NCI-H748 treated with DMSO at 0.1 percent for 48 hours (cell line): ENCODE data around the gene SLX4IP.

Experiments used
- DNase-seq: peaks from one replicate; lab custom pipeline; 2025; lab: John Stamatoyannopoulos, UW

SLX4IP gene

GRCh38 chr20:10497283-10497682, 62.2 kb downstream of the SLX4IP start:
- no peak for DNase-seq

GRCh38 chr20:10497791-10498190, 62.7 kb downstream of the SLX4IP start:
- DNase-seq: no peak

GRCh38 chr20:10498200-10498599, 63.1 kb downstream of the SLX4IP start:
- DNase-seq: no peak

- DNase-seq: no peak
These were observed 66.3 kb downstream of the SLX4IP start for GRCh38 chr20:10501402-10501801.

- no peak for DNase-seq
These were observed 67.0 kb downstream of the SLX4IP start for GRCh38 chr20:10502098-10502526.

GRCh38 chr20:10504608-10504993, 69.5 kb downstream of the SLX4IP start:
- DNase-seq: no peak

GRCh38 chr20:10504994-10505730, 70.1 kb downstream of the SLX4IP start:
- no peak for DNase-seq

- no peak for DNase-seq
These were observed 70.7 kb downstream of the SLX4IP start for GRCh38 chr20:10505827-10506226.

- DNase-seq: no peak
These were observed 71.9 kb downstream of the SLX4IP start for GRCh38 chr20:10507052-10507451.

GRCh38 chr20:10508060-10508459, 73.0 kb downstream of the SLX4IP start:
- no peak for DNase-seq

GRCh38 chr20:10508468-10509251, 73.6 kb downstream of the SLX4IP start:
- no peak for DNase-seq

GRCh38 chr20:10509376-10509775, 74.3 kb downstream of the SLX4IP start:
- DNase-seq: no peak

GRCh38 chr20:10510216-10510615, 75.1 kb downstream of the SLX4IP start:
- DNase-seq: no peak

GRCh38 chr20:10511170-10511508, 76.0 kb downstream of the SLX4IP start:
- DNase-seq: no peak

GRCh38 chr20:10511509-10512251, 76.6 kb downstream of the SLX4IP start:
- no peak for DNase-seq

- no peak for DNase-seq
These were observed 78.0 kb downstream of the SLX4IP start for GRCh38 chr20:10513061-10513460.

- DNase-seq: no peak
These were observed 78.9 kb downstream of the SLX4IP start for GRCh38 chr20:10513931-10514575.

- DNase-seq: no peak
These were observed 81.4 kb downstream of the SLX4IP start for GRCh38 chr20:10516529-10516928.

GRCh38 chr20:10519361-10520046, 84.4 kb downstream of the SLX4IP start:
- no peak for DNase-seq

- no peak for DNase-seq
These were observed 85.4 kb downstream of the SLX4IP start for GRCh38 chr20:10520528-10520927.

GRCh38 chr20:10521068-10521831, 86.1 kb downstream of the SLX4IP start:
- no peak for DNase-seq
